AG04449 (cell line): ENCODE measurements around the gene TRPV6.

Experiments
- CTCF ChIA-PET: fragments of 350-600 bp; formaldehyde crosslinking; extraction: SDS; loops from one replicate; lab custom pipeline; 2021; ENCODE audit warnings: antibody characterized with exemption; lab: Yijun Ruan, JAX
- POLR2A ChIA-PET: fragments of 400-600, 350-600 bp; formaldehyde crosslinking; extraction: SDS; loops from one replicate; lab custom pipeline; 2020; ENCODE audit warnings: antibody characterized with exemption, inconsistent platforms; lab: Yijun Ruan, JAX
- DNase-seq: peaks from one replicate; pipeline ENCODE4 v3.0.0-alpha.2; 2010; ENCODE audit warnings: low read depth, low spot score
- H3K4me3 ChIP-seq: 2 replicates; pipeline ENCODE4 v1.5.1; 2011; ENCODE audit warnings: low read depth, mild to moderate bottlenecking, control low read depth, low read length
- TF ChIP-seq, protein P1 (sequence below): IDR thresholded peaks from one replicate; pipeline ENCODE4 v1.5.1; 2011; ENCODE audit warnings: mild to moderate bottlenecking, moderate library complexity, low read length, control low read depth, inconsistent platforms; ENCODE audit not compliant: insufficient read depth; ENCODE audit errors: missing control alignments

TRPV6 gene

DNA sequence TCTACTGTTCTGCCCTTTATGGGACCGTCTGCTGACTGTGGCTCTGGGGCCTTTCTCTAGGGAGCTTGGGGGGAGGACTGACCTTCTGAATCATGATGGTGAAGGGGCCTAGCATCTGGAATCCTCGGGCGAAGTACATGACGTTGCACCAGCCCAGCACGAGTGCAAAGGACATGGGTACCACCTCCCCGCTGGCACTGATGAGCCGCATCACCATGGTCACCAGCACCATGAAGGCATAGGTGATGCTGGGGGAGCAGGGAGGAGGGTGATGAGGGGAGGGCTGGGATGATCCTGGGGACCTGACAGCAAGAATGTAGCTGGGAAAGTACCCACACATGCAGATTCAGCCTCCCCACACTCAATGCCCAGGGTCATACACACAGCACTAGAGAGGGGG lies 11.1 kb downstream of the TRPV6 start:
- TF ChIP-seq, protein P1, sequence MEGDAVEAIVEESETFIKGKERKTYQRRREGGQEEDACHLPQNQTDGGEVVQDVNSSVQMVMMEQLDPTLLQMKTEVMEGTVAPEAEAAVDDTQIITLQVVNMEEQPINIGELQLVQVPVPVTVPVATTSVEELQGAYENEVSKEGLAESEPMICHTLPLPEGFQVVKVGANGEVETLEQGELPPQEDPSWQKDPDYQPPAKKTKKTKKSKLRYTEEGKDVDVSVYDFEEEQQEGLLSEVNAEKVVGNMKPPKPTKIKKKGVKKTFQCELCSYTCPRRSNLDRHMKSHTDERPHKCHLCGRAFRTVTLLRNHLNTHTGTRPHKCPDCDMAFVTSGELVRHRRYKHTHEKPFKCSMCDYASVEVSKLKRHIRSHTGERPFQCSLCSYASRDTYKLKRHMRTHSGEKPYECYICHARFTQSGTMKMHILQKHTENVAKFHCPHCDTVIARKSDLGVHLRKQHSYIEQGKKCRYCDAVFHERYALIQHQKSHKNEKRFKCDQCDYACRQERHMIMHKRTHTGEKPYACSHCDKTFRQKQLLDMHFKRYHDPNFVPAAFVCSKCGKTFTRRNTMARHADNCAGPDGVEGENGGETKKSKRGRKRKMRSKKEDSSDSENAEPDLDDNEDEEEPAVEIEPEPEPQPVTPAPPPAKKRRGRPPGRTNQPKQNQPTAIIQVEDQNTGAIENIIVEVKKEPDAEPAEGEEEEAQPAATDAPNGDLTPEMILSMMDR, result no peak
- ChIA-PET POLR2A (no interaction called here), CTCF (interaction anchor here (0.6 to 1.4 kb wide), 2 partner anchors 9 to 122 kb away, joined by 3 to 6 read pairs; no protein-coding TSS in a partner anchor)
- DNase-seq, result no peak
- H3K4me3 ChIP-seq, result no peak overlapping the region

DNA sequence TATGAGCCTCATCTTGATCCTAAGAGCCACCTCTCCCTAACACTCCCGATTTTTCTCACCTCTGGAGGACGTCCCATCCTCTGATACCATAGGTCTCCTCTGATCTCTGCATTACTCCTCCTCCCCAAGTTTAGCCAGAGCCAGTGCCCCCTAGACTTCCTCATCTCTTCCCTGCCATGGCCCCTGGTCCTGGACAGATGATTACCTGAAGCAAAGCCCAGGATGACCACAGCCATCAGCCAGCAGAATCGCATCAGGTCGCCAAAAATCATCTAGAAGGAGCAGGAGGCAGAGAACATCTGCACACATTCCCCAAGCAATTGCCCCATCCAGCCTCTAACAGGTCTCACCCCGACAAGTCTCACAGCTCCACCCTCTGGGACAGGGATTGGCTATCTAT lies 11.7 kb downstream of the TRPV6 start:
- ChIA-PET POLR2A (no interaction called here), CTCF (interaction anchor here (2.6 to 5.7 kb wide), 3 partner anchors 8 to 341 kb away, joined by 10 to 27 read pairs (median 17); no protein-coding TSS in a partner anchor)
- TF ChIP-seq, protein P1, result no peak
- no peak overlapping the region for H3K4me3 ChIP-seq
- no peak for DNase-seq

DNA sequence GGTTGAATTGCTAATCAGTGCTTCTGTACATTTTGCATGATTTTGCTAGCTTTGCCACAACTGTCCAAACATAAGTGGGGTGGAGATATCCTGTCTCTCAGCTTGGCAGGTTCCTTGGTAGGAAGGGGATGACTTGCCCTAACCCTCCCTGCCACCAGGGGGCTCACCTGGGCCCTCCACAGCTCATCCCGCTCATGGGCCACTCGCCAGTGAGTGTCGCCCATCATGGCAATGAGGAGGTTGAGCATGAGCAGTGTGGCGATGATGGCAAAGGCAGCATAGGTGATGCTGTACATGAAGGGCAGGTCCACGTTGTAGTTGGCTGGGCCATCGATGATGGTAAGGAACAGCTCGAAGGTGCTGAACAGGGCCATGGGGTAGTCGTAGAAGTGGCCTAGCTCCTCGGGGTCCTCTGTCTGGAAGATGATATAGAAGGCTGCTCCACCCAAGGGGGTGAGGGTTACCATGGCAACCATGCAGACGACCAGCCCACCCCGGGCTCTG lies 12.2 kb downstream of the TRPV6 start:
- H3K4me3 ChIP-seq, result no peak overlapping the region
- CTCF ChIA-PET, result interaction anchor here (1.3 to 5.7 kb wide), 4 partner anchors 8 to 341 kb away, joined by 3 to 27 read pairs (median 14); no protein-coding TSS in a partner anchor
- no peak for DNase-seq
- TF ChIP-seq, protein P1, result peak; percentile 50
- POLR2A ChIA-PET, result no interaction called here

DNA sequence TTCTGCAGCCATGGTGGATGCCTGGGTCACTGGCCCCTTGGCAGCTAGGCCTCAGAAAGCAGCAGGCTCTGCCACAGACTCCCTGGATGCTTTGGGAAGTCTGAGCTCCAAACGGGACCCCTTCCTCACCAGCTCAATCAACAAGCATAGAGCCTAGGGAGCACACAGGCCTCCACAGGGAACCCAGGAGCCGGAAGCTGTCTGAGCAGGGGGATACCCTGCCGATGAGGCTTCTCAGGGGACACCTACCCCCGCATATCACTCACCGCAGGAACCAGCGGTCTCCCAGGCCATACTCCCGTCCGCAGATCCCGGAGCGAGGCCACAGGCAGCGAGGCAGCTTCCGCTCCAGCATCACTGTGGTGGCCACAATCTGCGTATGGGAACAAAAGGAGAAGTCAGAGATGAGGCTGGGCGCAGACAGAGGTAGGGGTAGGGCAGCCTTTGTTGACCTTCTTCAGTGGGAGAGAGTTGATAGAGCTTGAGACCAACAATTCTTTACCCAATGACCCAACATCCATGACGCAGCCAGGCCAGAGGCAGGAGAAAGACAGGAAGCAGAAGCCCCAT lies 13.4 kb downstream of the TRPV6 start:
- TF ChIP-seq, protein P1, result no peak
- ChIA-PET POLR2A (no interaction called here), CTCF (interaction anchor here (1.0 to 5.7 kb wide), 5 partner anchors 9 to 342 kb away, joined by 3 to 27 read pairs (median 10); no protein-coding TSS in a partner anchor)
- no peak for DNase-seq
- H3K4me3 ChIP-seq, result no peak overlapping the region

DNA sequence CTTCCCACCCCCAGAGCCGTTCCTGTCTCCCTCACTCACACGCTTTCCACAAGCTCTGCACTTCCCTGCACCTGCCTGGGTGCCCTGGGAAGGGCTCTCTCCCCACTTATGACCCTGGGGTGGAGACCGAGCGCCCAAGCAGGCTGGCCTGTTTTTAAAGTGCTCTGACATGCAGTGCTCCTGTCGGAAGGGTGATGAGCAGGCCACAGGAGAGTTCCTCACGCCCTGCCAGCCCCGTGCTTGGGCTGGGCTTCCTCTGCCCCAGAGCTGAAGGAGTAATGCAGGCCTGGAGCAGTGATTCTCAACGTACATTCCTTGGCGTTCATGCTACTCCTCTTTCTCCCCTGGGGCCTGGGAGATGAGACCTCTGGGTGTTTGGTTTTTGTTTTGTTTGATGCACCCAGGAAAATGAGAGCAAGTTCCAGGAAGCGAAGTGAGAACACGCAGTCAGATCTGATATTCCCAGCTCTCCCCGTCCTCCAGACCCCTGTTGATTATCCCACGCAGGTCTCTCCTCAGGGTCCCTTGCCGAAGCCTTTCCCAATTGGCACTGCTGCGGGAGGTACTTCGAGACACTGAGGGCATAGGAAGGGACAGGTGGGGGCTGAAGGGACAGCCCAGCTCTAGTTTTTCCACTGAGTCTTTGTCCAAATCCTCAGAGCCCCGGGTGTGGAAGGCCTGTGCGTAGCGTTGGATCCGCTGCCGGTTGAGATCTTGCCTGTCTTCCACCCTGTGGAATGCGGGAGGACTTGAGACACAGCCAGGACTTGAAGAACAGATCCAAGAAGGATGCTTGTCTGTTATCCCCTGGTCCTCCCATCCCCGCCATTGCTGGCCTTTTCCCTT lies 14.1 kb downstream of the TRPV6 start:
- CTCF ChIA-PET, result interaction anchor here (2.6 to 5.7 kb wide), 3 partner anchors 10 to 343 kb away, joined by 10 to 27 read pairs (median 17); no protein-coding TSS in a partner anchor
- POLR2A ChIA-PET, result no interaction called here
- DNase-seq, result no peak
- TF ChIP-seq, protein P1, result no peak
- no peak overlapping the region for H3K4me3 ChIP-seq
